GM21367 (cell line): Measurements from ENCODE around the gene LAMB4.

ENCODE experiments used
- ATAC-seq: cut with Tn5 transposase; IDR thresholded peaks from one replicate; pipeline ENCODE4 v1.9.1; 2021; ENCODE audit not compliant: unreplicated experiment

Gene LAMB4

DNA sequence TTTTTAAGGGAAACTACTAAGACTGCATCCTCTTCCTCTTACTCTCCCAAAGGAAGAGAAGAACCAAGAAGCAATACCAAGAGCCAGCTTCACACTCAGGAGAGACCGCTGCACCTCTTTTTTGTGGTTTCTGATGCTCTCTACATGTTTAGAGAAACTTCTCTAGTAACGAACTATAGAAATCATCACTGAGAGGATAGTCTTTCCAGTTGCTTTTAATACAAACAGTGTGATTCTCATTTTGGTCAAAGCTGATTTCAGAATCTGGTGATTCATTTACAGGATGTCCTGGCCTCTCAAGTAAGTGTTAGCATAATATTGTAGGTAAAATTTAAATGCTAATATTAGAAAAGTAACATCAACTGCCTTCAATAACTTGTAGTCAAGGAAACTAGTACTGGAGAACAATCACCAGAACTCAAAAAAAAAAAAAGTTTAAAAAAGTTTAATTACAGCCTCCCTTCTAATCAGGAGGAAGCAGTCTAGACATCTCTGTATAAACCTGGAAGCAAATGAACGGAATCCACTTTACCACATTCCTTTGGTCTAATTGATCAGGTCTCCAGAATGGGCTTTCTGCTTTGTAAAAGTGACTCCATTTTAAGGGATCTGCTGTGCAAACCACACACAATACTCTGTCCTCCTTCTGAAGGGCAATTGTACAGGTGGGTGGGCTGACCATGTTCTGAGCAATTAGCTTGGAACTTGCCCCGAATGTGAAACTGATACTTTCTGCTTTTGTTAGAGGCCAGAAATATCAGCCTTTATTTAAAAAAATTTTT, 130.2 kb downstream of the LAMB4 start:
- no peak for ATAC-seq

DNA sequence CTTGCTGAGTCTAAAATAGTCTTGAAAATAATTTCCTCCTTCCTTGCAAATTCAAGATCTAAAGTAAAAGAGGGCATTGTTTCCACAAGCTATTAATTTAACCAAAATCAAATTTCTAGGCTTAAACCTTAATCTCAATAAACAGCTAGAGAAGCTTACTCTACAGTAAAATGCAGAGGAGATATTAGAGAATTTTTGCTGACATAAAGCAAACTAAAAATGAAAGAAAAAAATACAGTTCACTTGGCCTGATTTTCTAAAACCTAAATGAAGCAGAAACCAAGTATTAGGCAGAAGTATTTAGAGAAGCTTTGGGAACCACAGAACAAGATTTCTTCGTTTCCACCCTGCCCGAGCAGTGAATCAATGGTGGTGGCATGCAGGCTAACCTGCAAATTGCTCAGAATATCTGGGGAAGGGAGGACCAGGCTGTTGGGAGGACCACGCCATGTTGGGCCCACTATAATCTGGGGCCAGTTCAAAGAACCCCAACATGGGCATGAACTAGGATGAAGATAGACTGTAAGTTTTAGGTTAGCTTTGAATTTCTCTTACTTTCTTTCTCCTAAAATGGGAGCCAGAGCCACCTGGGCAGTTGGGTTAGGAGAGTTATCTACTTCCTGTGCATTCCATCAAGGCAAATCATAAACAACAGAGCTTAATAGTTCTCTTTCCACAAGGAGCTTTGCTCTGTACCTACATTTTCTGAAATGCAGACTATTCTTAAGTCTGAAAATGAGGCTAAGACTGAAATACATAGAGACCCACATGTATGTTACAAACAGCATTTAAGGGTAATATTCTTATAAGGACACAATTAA, 131.3 kb downstream of the LAMB4 start:
- ATAC-seq: no peak

DNA sequence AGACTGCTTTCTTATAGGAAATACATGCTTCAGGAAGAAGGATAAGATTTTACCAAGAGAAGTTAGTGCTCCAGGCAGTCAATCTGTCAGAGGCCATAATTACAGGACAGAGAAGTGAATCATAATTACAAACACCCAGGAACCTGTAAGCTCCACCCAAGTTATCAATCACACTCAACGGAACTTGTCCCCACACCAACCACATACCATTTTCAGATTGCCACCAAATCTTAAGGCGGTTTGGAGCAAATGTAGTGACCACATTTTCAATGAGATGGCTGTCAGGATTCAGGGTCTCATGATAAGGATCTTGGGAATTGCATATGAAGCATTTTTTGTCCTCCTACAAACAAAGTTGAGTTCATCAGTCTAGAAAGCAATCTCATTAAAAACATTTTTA, 132.0 kb downstream of the LAMB4 start:
- no peak for ATAC-seq

DNA sequence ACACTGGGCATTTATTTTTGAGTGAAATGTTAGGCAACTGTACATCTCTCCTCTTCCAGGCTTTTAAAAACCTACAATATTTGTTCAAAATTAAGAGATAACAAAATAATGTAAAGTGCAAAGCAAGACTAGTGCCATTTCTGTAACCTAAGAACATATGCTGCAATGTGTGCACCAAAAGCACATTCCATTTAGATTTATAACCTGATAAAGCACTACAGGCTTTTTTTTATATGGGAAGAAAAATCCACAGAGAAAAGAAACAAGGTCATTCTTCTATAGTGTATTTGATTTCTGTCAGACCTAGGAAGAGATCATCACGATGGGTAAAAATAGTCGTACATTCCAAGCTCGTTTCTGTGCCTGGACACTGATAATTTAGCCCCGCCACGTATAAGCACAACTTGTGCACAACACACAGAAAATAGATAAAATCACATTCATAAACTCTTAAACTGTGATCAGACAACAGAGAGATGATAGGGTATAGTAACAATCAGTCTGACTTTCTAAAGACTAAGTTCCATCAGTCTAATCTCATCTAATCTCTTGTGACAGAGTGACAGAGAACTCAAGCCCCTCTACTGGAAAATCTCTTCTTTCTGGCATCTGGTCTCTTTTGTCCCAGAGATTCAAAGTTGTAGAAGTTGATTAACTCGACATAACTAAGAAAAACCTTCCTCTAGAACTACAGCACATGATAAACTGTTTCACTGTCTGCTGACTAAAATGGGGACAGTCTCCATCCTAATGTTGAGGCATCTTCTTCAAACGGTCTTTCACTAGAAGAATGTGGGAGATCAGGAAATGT, 133.9 kb downstream of the LAMB4 start:
- no peak for ATAC-seq

DNA sequence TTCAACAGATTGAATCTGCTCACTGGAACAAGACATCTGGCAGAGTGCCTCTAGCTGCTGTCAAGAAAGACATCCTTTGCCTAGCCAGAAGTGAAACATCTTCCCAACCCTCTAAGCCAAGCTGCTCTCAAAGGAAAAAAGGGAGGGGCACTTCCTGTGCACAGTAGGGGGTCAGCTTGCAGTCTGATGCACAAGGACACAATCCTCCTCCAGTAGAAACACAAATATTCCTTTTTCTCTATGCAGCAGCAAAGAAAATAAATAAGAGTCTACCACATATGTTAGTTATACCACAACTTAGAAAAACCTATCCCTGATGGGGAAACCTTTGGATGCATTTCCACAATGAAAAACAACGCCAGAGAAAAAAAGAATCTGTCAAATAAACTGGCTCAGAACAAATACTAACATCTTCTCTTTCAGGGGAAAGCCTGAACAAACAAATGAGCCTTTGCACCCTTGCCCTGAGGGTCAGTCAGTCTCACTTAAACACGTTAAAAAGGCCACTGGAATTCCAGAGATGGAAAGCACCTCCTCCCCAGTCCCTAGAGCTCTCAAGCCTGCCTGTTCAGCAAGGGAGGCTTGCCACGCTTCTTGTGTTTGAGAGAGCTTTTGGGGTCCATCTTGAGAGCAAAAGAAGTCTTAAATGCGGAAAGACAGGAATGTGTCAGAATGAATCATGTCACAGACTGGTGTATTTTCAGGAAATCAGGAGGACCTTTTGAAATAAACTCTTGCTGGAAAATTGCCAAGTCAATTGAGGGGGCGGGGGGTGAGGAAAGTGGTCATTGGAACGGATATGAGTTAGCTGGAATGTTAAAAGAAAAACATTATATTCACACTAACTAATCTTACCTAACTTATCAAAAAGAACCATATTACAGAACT, 134.7 kb downstream of the LAMB4 start:
- ATAC-seq: no peak

DNA sequence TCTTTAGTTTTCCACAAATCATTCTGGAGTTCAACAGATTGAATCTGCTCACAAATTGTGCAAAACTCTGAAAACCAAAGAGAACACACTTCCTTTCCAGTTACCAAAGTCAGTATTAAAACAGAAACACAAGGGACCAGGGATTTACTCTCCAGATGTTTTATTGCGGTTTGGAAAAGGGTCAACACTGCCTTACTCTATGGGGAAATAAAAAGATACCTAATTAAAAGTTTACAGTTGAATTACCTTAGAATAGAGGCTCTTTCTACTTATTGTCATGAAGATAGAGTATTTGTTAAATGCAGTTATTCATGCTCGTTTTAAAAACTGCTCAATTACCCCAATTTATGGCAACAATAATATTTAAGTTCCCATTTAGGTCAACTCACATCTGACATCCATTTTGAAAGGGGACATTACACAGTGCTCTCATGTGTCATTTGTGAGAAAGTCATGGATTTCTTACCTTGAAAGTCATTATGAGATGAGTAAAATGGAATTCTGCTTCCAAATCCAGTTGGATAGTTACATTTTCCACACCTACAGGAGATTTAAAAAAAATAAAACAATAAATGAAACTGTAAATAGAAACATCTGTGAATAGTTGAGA, 135.6 kb downstream of the LAMB4 start:
- no peak for ATAC-seq

DNA sequence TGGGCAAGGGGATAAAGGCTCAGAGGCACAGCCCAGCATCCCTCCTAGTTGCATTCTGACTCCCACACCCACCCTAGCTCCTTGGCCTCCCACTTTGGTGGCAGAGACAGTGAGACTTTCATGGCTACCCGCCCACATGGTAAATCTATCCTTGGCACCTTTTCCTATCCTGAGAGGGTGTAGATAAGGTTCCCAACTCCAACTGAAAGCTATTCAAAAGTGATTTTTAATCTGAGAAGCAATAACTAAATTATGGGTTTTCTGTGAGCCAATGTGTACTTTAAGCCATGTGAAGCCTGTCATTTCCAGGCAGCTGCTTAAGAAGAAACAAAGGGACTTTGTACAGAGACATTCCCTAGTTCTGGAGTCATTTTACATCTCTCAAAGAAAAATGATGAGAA, 136.3 kb downstream of the LAMB4 start:
- ATAC-seq: no peak

DNA sequence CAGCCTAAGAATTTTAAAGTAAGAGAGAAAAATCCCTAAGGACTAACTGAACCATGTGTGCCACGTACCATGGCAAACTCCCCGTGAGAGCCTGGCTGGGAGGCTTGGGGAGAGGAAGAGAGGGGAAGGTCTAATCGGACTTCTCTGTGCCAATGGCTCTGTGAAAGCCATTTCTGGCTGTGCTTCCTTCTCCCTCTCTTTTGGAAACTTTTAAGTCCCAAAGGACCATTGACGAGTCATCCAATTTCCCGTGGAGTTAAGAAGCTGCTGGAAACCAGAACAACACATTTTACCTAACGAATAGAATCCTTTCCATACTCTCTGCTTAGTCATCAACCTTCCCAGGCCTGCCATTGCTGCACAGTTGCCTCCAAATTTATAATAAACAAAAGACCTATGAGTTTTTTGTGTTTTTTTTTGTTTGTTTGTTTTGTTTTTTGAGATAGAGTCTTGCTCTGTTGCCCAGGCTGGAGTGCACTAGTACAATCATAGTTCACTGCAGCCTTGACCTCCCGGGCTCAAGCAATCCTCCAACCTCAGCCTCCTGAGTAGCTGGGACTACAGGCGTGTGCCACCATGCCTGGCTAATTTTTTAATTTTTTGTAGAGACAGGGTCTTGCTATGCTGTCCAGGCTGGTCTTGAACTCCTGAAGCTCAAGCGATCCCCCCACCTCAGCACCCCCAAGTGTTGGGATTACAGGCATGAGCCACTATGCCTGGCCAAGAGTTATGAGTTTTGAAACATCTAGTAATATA, 140.4 kb downstream of the LAMB4 start:
- no peak for ATAC-seq

DNA sequence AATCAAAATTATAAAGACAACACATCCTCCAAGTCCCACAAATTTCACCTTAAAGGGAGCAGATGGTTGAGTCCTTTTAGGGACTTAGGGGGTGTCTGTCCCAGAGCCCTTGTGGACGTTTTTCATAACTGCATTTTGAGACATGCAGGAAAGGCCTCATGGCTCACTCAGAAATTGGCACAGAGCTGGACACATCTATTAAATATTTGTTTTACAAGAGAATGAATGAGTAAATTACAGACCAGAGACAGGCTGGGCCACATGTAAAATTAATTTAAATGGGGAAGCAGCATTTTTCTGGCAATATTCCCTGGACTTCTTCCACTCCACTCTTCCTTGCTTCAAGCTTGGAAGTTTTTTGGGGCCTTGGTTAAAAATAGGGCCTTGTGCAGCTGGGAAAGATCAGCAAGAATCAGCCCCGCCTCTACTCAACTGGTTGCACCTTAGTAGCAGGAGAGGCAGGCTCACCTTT, 147.2 kb downstream of the LAMB4 start:
- no peak for ATAC-seq

DNA sequence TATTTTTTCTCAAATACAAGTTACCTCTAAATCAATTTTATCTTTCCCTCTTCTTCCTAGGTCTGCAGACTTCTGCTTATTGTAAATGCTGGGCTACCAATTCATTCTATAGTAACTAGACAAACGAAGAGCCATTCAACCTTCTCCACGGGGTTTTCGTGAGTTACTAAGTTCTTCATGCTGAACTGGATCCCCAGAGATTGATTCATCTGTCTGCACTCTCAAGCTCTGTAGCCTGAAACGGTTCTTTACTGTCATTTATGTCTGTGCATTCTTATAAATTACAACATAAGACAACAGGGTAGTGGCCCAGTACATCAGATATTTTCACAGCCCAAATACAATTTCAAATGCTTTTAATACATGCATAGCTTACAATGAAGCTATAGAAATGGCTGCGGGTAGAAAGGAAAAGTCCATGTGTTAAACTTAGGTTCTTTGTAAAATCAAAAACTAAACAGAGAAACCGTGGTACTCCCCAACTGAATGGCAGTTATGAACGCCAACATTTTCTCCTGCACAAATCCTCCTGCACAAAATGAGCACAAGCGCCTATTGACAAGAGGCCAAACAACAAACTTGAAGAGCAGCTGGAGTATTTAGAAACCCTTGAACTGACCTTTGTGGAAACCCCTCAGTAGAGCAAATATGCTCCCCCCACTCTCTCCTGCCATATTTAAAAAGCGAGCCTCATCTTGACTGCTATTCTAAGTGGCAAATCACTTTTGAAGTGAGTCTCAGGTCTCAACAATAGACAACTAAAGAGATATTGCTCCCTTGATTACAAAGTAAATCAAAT, 147.9 kb downstream of the LAMB4 start:
- ATAC-seq: no peak

DNA sequence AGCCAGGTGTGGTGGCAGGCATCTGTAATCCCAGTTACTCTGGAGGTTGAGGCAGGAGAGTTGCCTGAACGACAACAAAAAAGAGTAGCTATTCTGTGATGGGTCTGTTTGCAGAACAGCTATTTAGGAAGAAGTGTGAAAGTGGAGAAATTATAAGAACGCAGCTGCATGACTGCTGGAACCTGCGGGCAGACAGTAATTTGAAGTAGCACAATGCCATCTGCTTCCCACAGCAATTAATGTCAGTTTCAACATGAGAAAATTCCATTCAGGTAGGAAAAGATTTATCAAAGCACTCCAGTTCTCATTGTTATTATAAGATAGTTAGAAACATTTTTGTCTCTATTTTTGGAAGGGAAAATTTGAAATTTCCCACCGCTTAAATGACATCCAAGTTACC, 148.7 kb downstream of the LAMB4 start:
- ATAC-seq: no peak

DNA sequence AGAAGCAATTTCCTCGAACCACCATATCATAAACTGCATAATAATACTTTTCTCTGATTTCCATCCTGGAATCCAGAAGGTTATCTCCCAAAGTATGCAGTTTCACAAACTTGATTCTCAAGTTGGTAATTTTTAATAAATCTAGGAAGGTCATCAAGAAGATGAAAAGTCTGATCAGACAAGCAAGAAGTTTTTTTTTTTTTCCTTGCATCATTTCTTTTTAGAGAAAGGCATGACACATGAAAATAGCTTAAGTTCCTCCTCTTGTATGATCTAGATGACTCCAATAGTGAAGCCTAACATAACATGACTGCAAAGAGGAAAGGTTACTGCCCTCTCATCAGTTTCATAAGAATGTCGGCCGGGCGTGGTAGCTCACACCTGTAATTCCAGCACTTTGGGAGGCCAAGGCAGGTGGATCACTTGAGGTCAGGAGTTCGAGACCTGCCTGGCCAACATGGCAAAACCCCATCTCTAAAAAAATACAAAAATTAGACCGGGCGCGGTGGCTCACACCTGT, 149.4 kb downstream of the LAMB4 start:
- ATAC-seq: no peak

DNA sequence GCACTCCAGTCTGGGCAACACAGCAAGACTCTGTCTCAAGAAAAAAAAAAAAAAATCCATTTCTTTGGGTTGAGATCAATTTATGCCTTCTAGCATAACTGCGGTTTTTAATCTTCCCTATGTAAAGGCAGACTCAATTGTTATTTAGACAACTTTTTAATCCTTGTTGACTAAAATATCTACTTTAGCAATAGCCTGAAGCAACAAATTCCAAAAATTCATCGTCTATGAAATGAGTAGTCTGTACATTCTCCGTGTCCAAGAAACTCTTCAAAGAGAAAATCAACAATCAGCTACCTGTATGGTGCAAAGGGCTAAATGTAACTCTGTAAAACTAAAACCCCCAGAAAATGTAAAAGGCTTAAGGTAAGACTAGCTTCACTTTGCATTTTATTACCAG, 150.0 kb downstream of the LAMB4 start:
- ATAC-seq: no peak

DNA sequence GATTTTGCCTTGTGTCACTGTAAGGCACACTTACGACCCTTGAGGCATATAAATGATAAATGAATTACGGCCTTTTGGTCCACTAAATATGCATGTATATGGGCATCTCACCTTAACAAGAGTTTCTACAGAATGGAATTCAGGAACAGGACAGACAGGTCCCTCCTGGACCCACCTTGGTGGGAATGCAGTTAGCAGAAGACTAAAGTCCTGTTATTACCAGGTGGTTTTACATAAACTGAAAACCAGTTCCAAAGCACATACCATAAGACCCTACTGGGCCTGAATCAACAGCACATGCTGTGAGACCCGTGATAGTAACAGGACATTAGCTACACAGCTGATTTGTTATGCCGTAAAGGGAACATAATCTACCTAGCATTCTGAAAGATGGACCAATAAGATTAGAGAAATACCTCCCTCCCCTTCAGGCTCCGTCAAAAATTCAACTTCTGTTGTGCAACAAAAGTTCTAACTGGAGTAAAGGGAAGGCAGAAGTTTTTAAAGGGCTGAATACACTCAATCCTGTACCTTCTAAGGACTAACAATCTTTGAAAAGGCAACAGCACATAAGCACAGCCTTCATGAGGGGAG, 151.2 kb downstream of the LAMB4 start:
- ATAC-seq: no peak

DNA sequence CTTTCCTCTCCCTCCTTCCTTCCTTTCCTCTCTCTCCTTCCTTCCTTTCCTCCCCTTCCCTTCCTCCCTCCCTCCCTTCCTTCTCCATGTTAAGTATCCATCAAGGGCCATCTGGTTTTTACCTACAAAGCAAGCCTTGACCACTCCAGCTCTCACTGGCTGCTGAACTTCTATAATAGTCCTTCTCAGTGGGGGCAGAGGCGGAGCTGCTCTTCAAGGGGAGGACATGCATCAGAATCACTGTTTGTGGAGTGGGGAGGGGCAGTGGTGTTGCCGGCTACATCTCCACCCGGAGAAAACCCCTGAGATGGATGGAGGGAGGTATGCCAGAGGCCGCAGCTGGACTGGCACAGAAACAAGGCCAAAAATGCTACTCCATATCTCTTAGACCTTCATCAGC, 153.1 kb downstream of the LAMB4 start:
- no peak for ATAC-seq

DNA sequence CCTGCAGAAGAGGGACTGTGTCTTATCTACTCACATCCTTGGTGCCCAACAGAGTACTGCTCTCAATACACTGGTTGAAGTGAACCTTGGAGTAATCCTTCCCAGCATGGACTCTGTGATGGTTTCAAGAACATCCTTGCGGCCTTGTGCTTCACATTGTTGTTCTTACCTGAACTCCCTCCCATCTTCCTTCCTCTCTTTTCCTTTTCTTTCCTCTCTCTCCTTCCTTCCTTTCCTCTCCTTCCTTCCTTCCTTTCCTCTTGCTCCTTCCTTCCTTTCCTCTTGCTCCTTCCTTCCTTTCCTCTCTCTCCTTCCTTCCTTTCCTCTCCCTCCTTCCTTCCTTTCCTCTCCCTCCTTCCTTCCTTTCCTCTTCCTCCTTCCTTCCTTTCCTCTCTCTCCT, 153.5 kb downstream of the LAMB4 start:
- ATAC-seq: no peak

DNA sequence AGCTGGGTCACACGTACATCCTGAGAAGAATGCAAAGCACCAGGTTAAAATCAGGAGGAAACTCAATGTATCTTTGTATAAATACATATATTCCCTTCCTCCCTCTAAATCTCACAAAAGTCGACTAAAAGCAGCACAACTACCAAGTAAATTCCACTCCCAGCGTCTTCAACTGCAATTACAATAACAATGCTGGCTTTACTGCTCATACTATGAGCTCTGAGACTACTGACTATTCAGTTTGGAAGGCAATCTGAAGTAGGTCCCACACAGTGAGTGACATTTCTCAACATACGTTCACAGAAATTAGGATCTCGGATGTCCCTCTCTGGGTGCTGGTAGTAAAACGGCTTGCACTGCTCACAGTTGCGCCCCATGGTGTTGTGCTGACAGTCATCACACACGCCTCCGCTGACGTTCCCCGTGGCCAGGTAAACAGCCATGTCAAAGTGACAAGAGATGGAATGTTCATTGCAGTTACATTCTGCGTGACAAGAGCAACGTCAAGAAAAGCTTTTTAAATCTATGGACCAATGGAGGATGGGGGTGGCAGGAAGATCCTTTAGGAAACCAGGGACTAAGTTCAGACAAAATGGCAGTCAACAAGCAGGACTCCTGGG, 154.7 kb downstream of the LAMB4 start:
- no peak for ATAC-seq
